GM21786 (cell line): ENCODE results near the gene AP3B1.

Experiments used
- ATAC-seq: cut with Tn5 transposase; IDR thresholded peaks from one replicate; pipeline ENCODE4 v1.9.1; 2021; ENCODE audit not compliant: unreplicated experiment

AP3B1 gene

DNA sequence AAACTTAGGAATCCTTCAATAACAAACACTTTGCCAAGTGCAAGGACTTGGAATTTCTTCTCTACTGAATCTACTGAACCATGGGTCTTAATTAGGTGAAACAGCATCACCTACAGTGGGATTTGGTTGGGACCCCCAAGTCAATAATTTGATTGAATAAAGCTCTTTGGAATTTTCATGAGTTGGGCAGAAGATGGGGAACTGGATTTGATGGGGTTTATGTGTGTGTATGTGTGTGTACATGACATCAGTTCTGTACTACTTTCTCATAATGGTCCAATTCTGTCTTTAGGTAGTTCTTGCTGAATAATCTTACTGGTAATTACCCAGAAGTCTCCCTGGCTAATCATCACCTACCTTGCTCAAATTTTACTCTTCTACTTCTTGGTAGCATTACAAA is 319.9 kb downstream of the AP3B1 start:
- ATAC-seq, result no peak

DNA sequence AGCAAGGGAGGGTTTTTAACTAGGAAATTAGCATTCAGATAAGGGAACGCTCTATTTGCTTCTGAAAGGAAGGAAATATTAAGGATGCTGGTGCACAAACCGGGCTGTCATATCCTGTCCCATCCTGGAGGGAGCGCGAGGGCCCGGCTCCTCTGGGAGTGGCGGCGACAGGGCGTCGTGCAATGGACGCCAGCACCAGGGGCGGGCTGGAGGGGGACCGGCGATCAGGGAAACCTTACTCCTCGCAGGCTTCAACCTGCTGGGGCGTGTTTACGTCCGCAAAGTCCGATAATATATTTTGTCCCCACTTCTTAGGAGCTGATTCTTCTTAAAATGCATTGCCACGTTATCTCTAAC is 321.3 kb downstream of the AP3B1 start:
- no peak for ATAC-seq

DNA sequence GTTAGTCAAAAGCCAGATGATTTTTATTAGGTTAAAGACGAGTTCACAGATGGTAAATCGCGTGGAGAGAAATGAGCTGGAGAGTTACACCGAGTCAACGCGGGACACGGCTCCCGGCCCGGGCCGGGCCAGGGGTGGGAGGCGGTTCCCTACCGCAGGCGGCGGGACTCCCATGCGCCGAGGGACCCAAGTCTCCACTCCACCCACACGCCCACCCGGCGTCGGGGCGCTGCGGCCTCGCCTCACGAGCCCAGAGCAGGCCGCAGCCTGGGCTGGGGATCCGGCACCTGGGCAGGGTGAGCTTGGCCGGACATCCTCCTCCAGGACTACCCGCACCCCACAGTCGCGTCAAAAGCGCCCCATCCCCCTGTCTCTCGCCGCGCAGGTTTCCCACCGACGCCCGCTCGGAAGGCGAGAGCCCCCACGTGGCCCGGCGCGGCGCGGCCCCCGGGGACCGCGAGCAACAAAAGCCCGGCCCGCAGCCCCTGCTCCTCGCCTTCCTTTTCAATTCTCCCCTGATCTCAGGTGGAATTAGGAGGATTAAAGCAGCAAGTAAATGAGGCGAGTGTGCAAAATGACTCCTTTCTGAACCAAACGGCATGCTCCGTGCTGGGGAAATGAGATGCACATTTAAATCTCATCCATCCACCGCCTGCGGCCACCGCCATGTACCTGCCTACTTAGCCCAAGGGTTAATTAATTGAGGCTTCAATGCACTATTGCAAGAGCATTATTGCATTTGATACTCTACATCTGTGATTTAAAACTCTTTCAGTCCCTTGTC is 321.8 kb downstream of the AP3B1 start:
- no peak for ATAC-seq

DNA sequence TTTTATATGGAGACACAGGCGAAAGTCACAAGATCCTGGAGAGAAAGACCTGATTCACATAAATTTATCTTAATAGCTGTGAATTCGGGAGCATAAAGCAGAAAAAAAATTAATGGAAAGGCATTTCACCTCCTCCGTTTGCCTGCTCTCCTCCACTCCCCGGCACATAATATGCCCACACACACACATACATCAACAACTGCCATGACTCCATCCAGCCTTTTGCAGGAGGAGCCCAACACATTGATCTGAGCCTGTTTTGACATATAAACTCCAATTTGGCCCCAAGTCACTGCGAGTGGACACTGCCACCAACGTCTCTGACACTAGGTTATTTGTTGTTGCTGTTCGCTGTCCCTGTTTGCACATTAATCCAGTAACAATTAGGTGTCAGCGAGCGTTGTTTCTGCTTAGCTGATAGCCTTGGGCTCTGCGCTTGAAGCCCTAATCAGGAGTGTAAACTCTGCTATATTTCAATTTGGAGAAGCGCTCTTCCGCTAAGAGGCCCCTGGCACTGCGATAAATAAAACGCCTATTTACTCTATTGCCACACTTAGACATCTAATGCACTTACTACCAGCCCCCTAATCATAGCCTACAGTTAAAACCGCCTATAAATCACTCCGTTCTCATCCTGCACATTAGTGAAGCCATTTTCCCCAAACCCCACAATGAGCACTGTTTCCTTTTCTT is 322.6 kb downstream of the AP3B1 start:
- ATAC-seq, result no peak

DNA sequence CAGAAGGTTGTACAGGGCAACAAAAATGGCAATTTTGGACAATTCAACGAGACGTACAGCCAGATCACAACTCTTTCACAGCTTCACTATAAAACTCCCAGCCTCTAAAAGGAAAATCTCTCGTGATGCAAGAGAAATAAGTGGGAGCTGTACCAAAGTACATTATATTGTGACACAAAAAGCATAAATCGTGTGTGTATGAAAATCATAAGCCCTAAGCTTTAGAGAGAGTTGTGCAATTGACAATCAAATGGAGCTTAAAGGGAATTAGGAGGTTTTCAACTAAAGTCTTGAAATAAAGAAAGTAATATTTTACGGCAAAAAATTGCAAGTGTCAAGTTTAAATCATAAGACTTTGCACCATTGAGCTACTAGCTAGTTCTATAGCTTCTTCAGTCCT is 323.6 kb downstream of the AP3B1 start:
- no peak for ATAC-seq

DNA sequence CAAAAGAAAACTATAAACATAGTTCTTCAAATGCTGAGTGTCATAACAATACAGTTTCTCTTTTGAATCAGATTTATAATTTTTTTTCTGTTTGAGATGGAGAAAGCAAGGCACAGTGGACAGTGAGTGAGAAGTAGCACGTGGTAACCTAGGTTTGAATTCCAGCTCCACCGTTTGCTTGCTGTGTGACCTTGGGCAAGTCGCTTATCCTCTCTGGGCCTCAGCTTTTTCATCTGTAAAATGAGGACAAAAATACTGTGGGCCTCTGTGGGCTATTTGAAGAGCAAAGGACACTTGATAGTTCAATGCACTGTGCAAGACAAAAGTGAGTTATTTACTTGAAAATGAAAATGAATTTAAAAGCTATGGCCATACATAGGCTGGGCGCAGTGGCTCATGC is 330.7 kb downstream of the AP3B1 start:
- ATAC-seq, result no peak

DNA sequence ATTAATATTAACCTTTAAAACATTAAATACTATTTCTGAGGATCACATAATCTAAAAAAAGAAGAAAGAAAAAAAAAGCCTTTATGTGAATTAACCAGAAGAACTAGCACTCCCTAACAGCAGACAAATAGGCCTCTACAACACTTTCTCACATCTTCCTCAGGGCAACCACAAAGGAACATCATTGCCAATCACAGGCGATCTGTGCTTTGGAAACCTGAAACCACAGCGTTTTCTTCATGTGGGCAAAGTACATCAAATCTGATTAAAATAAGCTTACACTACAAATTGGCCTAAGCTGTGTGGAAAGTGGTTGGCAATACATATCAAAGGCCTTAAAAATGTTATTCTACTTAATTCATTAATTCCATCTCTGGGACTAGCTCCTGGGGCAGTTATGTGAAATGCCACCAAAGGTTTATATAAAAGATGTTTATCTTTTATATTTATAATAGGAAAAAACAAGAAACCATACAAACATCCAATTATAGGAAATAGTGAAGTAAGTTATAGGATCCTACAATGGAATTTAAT is 333.6 kb downstream of the AP3B1 start:
- ATAC-seq, result no peak

DNA sequence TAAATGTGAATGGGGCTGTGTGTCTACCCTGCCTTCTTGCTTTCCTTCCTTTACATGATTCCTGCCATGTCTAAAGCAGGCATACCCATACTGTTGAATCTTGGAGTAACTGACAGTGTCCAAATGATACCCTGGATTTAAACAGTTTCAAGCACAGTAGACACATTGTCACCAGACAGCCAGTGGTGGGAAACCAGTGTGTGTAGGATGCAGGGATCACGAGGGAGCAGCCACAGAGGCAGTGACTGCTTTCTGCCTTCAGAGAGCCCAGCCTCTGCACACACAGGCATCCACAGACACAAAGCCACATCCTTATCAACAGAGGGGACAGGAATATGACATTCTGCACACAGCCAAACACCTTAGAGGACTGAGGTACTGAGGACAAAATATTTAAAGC is 334.2 kb downstream of the AP3B1 start:
- ATAC-seq, result no peak

DNA sequence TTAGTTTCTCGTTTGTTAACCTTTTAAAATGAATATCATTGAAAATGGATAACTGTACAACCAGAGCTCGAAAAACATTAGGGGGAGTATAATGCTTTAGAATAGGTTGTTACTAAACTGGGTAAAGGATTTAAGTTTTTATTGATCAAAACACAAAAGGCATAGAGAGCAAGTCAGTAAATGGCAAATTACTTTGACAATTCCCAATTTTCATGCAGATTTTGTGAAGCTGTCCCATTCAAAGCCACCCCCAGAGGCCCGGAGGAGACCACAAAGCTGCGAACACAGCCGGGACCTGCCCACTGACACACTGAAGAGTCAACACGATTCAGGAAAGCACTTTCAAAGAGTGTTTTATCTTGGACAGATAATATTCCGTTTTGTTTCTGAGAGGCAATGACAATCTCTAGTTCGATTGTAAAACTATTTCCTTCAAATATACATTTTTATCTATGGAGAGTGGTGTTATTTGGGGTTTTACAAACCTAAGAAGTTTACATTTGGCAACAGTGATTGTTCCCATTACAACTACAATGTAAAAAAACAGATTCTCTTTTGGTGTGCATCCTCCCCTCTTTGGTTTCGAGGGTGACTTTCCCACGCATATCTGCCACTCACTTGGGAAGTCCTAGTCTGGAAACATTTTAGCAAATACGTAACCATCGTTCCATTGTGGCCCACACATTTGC is 335.7 kb downstream of the AP3B1 start:
- no peak for ATAC-seq

DNA sequence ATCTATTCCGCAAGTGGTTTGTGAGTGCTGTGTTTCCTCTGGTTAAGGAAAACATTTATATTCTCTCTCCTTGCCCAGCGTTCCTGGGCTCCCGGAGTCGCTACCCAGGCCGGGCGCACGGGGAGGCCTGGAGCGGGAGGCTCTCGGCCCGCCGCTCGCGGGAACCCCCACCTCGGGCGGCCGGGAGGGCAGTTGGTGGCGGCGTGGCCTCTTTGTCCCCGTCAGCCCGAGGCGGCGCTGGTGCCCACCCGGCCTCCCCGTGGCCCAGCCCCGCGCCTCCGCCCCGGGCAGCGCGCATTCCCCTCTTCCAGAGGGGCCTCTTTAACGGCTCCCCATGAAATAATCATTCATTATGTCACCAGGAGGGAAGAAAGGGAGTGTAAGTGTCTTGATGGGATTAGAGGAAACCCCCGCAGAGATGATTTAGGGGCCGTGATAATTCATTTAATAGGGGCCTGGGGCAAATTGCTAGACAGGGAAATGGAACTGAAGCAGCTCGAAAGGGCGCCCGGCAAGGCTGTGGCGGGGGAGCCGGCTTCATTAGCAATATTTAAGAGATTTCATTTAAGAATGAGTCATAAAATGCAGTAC is 336.5 kb downstream of the AP3B1 start:
- no peak for ATAC-seq

DNA sequence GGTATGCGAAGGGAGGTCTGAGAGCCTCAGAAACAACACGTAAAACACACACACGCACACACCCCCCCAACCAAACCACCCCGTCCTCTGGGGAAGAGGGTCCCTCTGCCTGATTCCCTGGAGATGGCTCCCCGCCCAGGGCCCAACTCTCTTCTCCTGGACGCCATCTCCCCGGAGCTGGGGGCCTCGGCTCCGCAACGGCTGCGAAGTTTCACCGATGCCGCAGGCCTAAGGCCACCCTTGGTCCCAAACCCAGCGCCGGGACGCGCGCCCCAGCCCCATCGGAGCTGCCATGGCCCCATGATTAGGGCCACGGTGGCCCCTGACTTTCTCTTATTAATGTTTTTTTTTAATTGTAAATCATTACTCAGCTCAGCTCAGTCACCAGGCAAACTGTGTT is 337.0 kb downstream of the AP3B1 start:
- ATAC-seq, result no peak

DNA sequence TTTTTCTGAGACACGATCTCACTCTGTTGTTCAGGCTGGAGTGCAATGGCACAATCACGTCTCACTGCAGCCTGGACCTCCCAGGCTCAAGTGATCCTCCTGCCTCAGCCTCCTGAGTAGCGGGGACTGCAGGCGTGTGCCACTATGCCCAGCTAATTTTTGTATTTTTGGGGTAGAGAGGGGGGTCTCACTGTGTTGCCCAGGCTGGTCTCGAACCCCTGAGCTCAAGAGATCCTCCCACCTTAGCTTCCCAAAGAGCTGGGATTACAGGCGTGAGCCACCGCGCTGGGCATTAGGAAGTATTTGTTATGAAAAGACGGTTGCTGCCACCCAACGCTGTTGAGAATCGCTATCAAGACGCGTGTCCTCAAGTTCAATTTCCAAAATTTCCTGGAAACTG is 337.4 kb downstream of the AP3B1 start:
- no peak for ATAC-seq

DNA sequence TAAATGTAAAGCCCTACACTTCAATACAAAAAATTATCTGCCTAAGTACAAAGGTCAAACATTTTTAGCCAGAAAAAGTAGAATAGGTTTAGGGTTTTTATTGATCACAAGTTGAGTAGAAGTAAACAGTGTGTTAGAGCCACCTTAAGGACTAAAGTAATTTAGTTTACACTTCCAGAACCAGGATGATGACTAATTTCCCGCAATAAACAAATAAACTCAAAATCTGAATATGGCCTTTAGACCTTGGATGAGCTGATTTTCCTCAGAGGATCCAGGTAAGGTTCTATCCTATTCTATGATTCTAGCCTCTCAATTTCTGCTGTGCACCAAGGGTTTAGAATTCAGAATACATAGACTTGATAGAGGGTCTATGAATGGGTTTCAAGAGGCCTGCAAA is 338.9 kb downstream of the AP3B1 start:
- ATAC-seq, result no peak

DNA sequence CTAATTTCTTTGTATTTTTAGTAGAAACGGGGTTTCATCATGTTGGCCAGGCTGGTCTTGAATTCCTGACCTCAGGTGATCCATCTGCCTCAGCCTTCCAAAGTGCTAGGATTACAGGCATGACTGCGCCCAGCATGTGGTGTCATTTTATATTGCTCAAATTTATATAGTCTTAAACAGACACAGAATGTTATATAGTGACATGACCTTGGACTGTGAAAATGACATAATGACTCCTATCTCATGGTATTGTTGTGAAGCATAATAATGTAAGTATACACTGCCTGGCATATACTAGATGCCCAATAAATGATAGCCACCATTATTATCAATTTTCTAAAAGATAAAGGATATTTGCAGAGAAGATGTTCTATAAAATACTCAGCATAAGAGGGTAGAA is 341.1 kb downstream of the AP3B1 start:
- no peak for ATAC-seq

DNA sequence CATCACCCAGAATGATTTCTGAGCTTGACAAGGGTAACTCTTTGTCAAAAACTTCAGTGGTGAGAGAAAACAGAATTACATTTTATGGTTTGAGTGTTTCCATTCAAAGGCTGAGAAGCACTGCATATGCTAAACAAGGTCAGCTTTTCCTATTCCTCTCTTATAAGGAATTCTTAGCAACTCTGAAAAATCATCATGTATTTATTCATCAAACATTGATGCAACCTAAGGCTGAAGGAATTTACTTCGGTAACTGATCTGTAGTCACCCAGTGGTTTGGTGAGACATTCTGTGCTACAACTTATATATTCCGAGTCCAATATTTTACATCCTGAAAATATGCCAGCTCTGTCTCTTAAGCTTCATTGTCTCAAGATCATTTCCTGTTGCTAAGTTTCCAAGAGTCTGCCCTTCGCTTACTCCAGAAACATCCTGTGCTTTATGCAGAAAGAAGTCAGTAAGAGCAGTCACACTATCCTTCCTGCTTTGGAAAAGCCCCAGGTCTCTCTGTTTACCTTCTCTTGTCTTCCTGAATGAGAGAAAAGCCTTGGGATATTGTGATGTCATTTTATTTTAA is 341.8 kb downstream of the AP3B1 start:
- ATAC-seq, result no peak
